Measurements from ENCODE around the gene FAHD2A.
"Not testable (repeated sequence)": the region's sequence is repeated elsewhere in the genome, so short reads cannot be mapped to it uniquely, and the experiment has no call there.

Gene FAHD2A

GRCh38 chr2:95402370-95403203, at the start of gene FAHD2A:
Gene FAHD2A (plus strand): TSS chr2:95402708. CDS start chr2:95405559, 2,851 bp downstream.
- DNase-seq = peak; percentile 94

GRCh38 chr2:95353055-95353575, 49.4 kb upstream of the FAHD2A start:
- DNase-seq = no peak

GRCh38 chr2:95353613-95354468, 48.7 kb upstream of the FAHD2A start:
- no peak for DNase-seq

- DNase-seq = no peak
Measured at GRCh38 chr2:95354469-95354901, 48.0 kb upstream of the FAHD2A start.

- DNase-seq = no peak
Measured at GRCh38 chr2:95354925-95355324, 47.6 kb upstream of the FAHD2A start.

- DNase-seq = not testable (repeated sequence)
Measured at GRCh38 chr2:95355486-95355885, 47.0 kb upstream of the FAHD2A start.

GRCh38 chr2:95356821-95357700, 45.4 kb upstream of the FAHD2A start:
- DNase-seq = no peak

GRCh38 chr2:95357717-95358280, 44.7 kb upstream of the FAHD2A start:
- no peak for DNase-seq

- no peak for DNase-seq
Measured at GRCh38 chr2:95359031-95359430, 43.5 kb upstream of the FAHD2A start.

- no peak for DNase-seq
Measured at GRCh38 chr2:95359501-95359930, 43.0 kb upstream of the FAHD2A start.

- DNase-seq = no peak
Measured at GRCh38 chr2:95361216-95361980, 41.1 kb upstream of the FAHD2A start.

- DNase-seq = no peak
Measured at GRCh38 chr2:95362486-95362885, 40.0 kb upstream of the FAHD2A start.

- no peak for DNase-seq
Measured at GRCh38 chr2:95366514-95366913, 36.0 kb upstream of the FAHD2A start.

- DNase-seq = no peak
Measured at GRCh38 chr2:95372216-95372829, 30.2 kb upstream of the FAHD2A start.

- no peak for DNase-seq
Measured at GRCh38 chr2:95372845-95373244, 29.7 kb upstream of the FAHD2A start.

- DNase-seq = no peak
Measured at GRCh38 chr2:95374029-95374428, 28.5 kb upstream of the FAHD2A start.

- DNase-seq = no peak
Measured at GRCh38 chr2:95374451-95374920, 28.0 kb upstream of the FAHD2A start.

- DNase-seq = no peak
Measured at GRCh38 chr2:95374921-95375471, 27.5 kb upstream of the FAHD2A start.

GRCh38 chr2:95375532-95376150, 26.9 kb upstream of the FAHD2A start:
- DNase-seq = no peak
